CD4-positive, alpha-beta T cell (primary cell): ENCODE results near the gene MTFMT. TPM values are rescaled to one million over a fixed set of nuclear protein-coding genes. Genes with fewer than 3 reads are reported as not detected.
"Not testable (repeated sequence)": the region's sequence is repeated elsewhere in the genome, so short reads cannot be mapped to it uniquely, and the experiment has no call there.

ENCODE experiments used
- ATAC-seq: fragments of 200-7000 bp; cut with Tn5 transposase; one replicate; pipeline ENCODE4 v1.10.0; 2022; ENCODE audit warnings: mild to moderate bottlenecking; ENCODE audit not compliant: poor library complexity
- CTCF ChIA-PET: fragments of 350-600 bp; sonication (Branson Sonifier 250); formaldehyde crosslinking; loops from one replicate; lab custom pipeline; 2021; ENCODE audit warnings: antibody characterized with exemption, inconsistent platforms; lab: Charles Lee
- POLR2A ChIA-PET: fragments of 350-600 bp; sonication (Branson Sonifier 250); formaldehyde crosslinking; loops from one replicate; lab custom pipeline; 2021; ENCODE audit warnings: antibody characterized with exemption, inconsistent platforms; lab: Charles Lee
- DNase-seq, 14 experiments: peaks; one replicate each; pipeline ENCODE4 v3.0.0-alpha.2; 2013 to 2020; ENCODE audit warnings: mixed read lengths in 2 of 14
- H3K27ac ChIP-seq, 2 donors: one replicate each; pipeline versions ENCODE4 v1.5.1 to v1.7.0; 2013; ENCODE audit warnings: low read length in 2 of 2, low read depth in 1 of 2, mild to moderate bottlenecking in 1 of 2
- H3K27me3 ChIP-seq, 2 experiments: 1 replicate in 1 of 2; 2 replicates in 1 of 2; pipeline versions ENCODE4 v1.6.1 to v1.7.0; 2013; ENCODE audit warnings: low read length in 2 of 2, control low read depth in 1 of 2, mild to moderate bottlenecking in 1 of 2, moderate library complexity in 1 of 2; ENCODE audit not compliant: insufficient read depth in 2 of 2, control insufficient read depth in 1 of 2
- H3K36me3 ChIP-seq: one replicate; pipeline ENCODE4 v1.6.1; 2013; ENCODE audit warnings: low read length, control low read depth; ENCODE audit not compliant: insufficient read depth
- H3K4me1 ChIP-seq: one replicate; pipeline ENCODE4 v1.6.1; 2013; ENCODE audit warnings: low read length, control low read depth; ENCODE audit not compliant: insufficient read depth
- H3K4me3 ChIP-seq: one replicate; pipeline ENCODE4 v1.5.1; 2013; ENCODE audit warnings: mild to moderate bottlenecking, low read length, moderate library complexity
- H3K9me3 ChIP-seq, 2 experiments: 1 replicate in 1 of 2; 2 replicates in 1 of 2; pipeline versions ENCODE4 v1.6.1 to v1.7.0; 2013; ENCODE audit warnings: low read length in 2 of 2, mild to moderate bottlenecking in 2 of 2, control low read depth in 1 of 2, moderate library complexity in 1 of 2; ENCODE audit not compliant: control insufficient read depth in 1 of 2, insufficient read depth in 1 of 2
- H3K27ac Mint-ChIP-seq: one replicate; pipeline ENCODE4 v1.8.0; 2020; ENCODE audit warnings: mixed read lengths
- H3K27me3 Mint-ChIP-seq: one replicate; pipeline ENCODE4 v1.8.0; 2021; ENCODE audit warnings: mixed read lengths
- H3K36me3 Mint-ChIP-seq: one replicate; pipeline ENCODE4 v1.8.0; 2021; ENCODE audit warnings: low read depth, mixed read lengths
- H3K4me1 Mint-ChIP-seq: one replicate; pipeline ENCODE4 v1.8.0; 2021; ENCODE audit warnings: low read depth, mixed read lengths
- H3K4me3 Mint-ChIP-seq: one replicate; pipeline ENCODE4 v1.8.0; 2020; ENCODE audit warnings: mild to moderate bottlenecking, mixed read lengths
- H3K9me3 Mint-ChIP-seq: one replicate; pipeline ENCODE4 v1.8.0; 2020; ENCODE audit warnings: mixed read lengths
- CTCF ChIP-seq: fragments of 200-600 bp; IDR thresholded peaks from one replicate; pipeline ENCODE4 v1.8.0; 2022; ENCODE audit warnings: antibody characterized with exemption, mild to moderate bottlenecking
- intact Hi-C, 2 experiments: fragments of 100-400 bp; cut with DNase I in 1 of 2; cut with micrococcal nuclease in 1 of 2; formaldehyde crosslinking; loops; one replicate each; pipeline versions ENCODE4 v1.15.1 to v1.9.0; 2023 to 2025; cut with DNase I, micrococcal nuclease
- total RNA-seq, 174 experiments: library from RNA in 2 of 174; stranded (reverse) in 2 of 174; gene quantifications; one replicate each; pipeline ENCODE4 v1.2.3 and lab custom pipeline; 2021 to 2026

MTFMT gene
- total RNA-seq, 2 experiments from 2014 or later = 3.4 to 5.8 TPM

- Mint-ChIP-seq H3K27ac (no peak overlapping the region), H3K36me3 (no peaks in the 10 kb centered on the region), H3K9me3 (no peaks in the 10 kb centered on the region), H3K4me3 (peak overlapping the region; percentile 60), H3K27me3 (no peaks in the 10 kb centered on the region), H3K4me1 (peaks cover 13% of the 10 kb centered on the region)
- CTCF ChIA-PET = no interaction called here
- no peak overlapping the region for H3K27ac ChIP-seq
- intact Hi-C loops = no loop called here
- POLR2A ChIA-PET = interaction anchor here (1.0 kb wide), 1 partner anchor 255 kb away, joined by 3 read pairs; the partner anchor contains the start of gene RNU5B-1
- peak overlapping the region; percentile 45 for H3K4me3 ChIP-seq
- peaks cover 0 to 6% of the 10 kb centered on the region in 2 experiments for H3K27me3 ChIP-seq
- H3K4me1 ChIP-seq = peaks cover 11% of the 10 kb centered on the region
- TF ChIP-seq CTCF = no peak
- H3K9me3 ChIP-seq = no peaks in the 10 kb centered on the region
- no peaks in the 10 kb centered on the region for H3K36me3 ChIP-seq
- DNase-seq (peak; percentile 65 to 95 (median 78)), ATAC-seq (peak; percentile 99)
These were observed 20.0 kb upstream of the MTFMT start for GRCh38 chr15:65049418-65049840.

- Histone ChIP-seq H3K27ac (no peak overlapping the region), H3K9me3 (no peaks in the 10 kb centered on the region), H3K27me3 (peaks cover 0 to 6% of the 10 kb centered on the region in 2 experiments), H3K4me1 (peaks cover 11% of the 10 kb centered on the region), H3K36me3 (no peaks in the 10 kb centered on the region), H3K4me3 (no peak overlapping the region)
- POLR2A ChIA-PET = no interaction called here
- no peaks in the 10 kb centered on the region for H3K36me3 Mint-ChIP-seq
- no peak overlapping the region for H3K4me3 Mint-ChIP-seq
- no peaks in the 10 kb centered on the region for H3K27me3 Mint-ChIP-seq
- intact Hi-C loops = no loop called here
- DNase-seq (no peak), ATAC-seq (no peak)
- peaks cover 13% of the 10 kb centered on the region for H3K4me1 Mint-ChIP-seq
- no peak for TF ChIP-seq CTCF
- H3K9me3 Mint-ChIP-seq = no peaks in the 10 kb centered on the region
- H3K27ac Mint-ChIP-seq = no peak overlapping the region
- CTCF ChIA-PET = no interaction called here
These were observed 18.8 kb upstream of the MTFMT start for GRCh38 chr15:65048241-65048640.

- Histone ChIP-seq H3K4me1 (peaks cover 9% of the 10 kb centered on the region), H3K4me3 (no peak within 1 kb of the TSS), H3K36me3 (no peaks in the 10 kb centered on the region), H3K27ac (no peak within 1 kb of the TSS), H3K27me3 (peaks cover 0 to 5% of the 10 kb centered on the region in 2 experiments), H3K9me3 (no peaks in the 10 kb centered on the region)
- intact Hi-C loops = no loop called here
- ChIA-PET POLR2A (no interaction called here), CTCF (interaction anchor here (0.7 kb wide), 1 partner anchor 849 kb away, joined by 3 read pairs; no protein-coding TSS in a partner anchor)
- DNase-seq (no peak), ATAC-seq (no peak)
- Mint-ChIP-seq H3K4me3 (no peak within 1 kb of the TSS), H3K27me3 (no peaks in the 10 kb centered on the region), H3K27ac (no peak within 1 kb of the TSS), H3K9me3 (no peaks in the 10 kb centered on the region), H3K36me3 (no peaks in the 10 kb centered on the region), H3K4me1 (peaks cover 7% of the 10 kb centered on the region)
- TF ChIP-seq CTCF = no peak
These were observed 15.5 kb upstream of the MTFMT start, which contains the start of gene SLC51B for GRCh38 chr15:65044724-65045481. Gene SLC51B, plus strand, starts transcription at chr15:65045387. Its CDS starts 4,618 bp downstream, at chr15:65050005.

GRCh38 chr15:65044218-65044617 is 14.8 kb upstream of the MTFMT start:
- H3K36me3 Mint-ChIP-seq, H3K4me3 Mint-ChIP-seq, H3K9me3 ChIP-seq, H3K9me3 Mint-ChIP-seq, H3K27me3 Mint-ChIP-seq, H3K27me3 ChIP-seq, H3K27ac Mint-ChIP-seq, H3K36me3 ChIP-seq, intact Hi-C loops, DNase-seq, ATAC-seq, H3K27ac ChIP-seq, H3K4me3 ChIP-seq, H3K4me1 ChIP-seq, H3K4me1 Mint-ChIP-seq: not testable (repeated sequence)
- CTCF ChIA-PET = interaction anchor here (0.7 kb wide), 1 partner anchor 849 kb away, joined by 3 read pairs; no protein-coding TSS in a partner anchor
- POLR2A ChIA-PET = interaction anchor here (1.1 kb wide), 1 partner anchor 50 kb away, joined by 3 read pairs; no protein-coding TSS in a partner anchor
